ENCODE results near the gene WASHC3.

WASHC3 gene

GRCh38 chr12:101966496-101966895 is 95.3 kb downstream of the WASHC3 start:
- DNase-seq = no peak

GRCh38 chr12:101963697-101964096 is 98.1 kb downstream of the WASHC3 start:
- no peak for DNase-seq

Measured in HCEC 1CT (cell line).